Sigmoid colon (tissue), 4 donors: Measurements from ENCODE around the gene CALU.

Experiments used
- CTCF ChIP-seq, 4 experiments: fragments of 450-650 bp in 3 of 4; fragments of 200-600 bp in 1 of 4; IDR thresholded peaks; one replicate each; pipeline ENCODE4 v1.5.1; 2016 to 2019; ENCODE audit warnings: antibody characterized with exemption in 4 of 4, mild to moderate bottlenecking in 3 of 4, moderate library complexity in 2 of 4
- EP300 ChIP-seq, 4 donors: sonication (generic); formaldehyde crosslinking; IDR thresholded peaks; one replicate each; pipeline ENCODE4 v1.6.1; 2017; ENCODE audit warnings: antibody characterized with exemption in 4 of 4
- POLR2A ChIP-seq, 2 donors: fragments of 450-650 bp; IDR thresholded peaks; one replicate each; pipeline ENCODE4 v1.6.1; 2016; ENCODE audit warnings: antibody characterized with exemption in 2 of 2, mild to moderate bottlenecking in 2 of 2, moderate library complexity in 2 of 2
- POLR2AphosphoS5 ChIP-seq, 4 donors: sonication (generic); formaldehyde crosslinking; IDR thresholded peaks; one replicate each; pipeline ENCODE4 v1.6.1; 2017; ENCODE audit warnings: antibody characterized with exemption in 4 of 4

GRCh38 chr7:128777156-128778123 is 38.3 kb downstream of the CALU start:
- TF ChIP-seq POLR2AphosphoS5 (IDR thresholded peaks at IDR 0.05) (peak in 3 of 4 donors; percentile 21 to 44 (median 28)), POLR2A (IDR thresholded peaks at IDR 0.05) (no peak), CTCF (IDR thresholded peaks at IDR 0.05) (no peak), EP300 (IDR thresholded peaks at IDR 0.05) (peak in 2 of 4 donors; percentile 8 to 34)
